WTC11 (cell line): Measurements from ENCODE around the gene SLC30A2.

Source experiments
- TEAD4 ChIP-seq: sonication (generic); formaldehyde crosslinking; IDR thresholded peaks from 2 replicates; pipeline ENCODE4 v1.8.0; 2022; ENCODE audit warnings: mild to moderate bottlenecking, missing genetic modification reagents
- ZNF121 ChIP-seq: sonication (generic); formaldehyde crosslinking; IDR thresholded peaks from 2 replicates; pipeline ENCODE4 v1.8.0; 2023; ENCODE audit warnings: missing genetic modification reagents
- ZNF671 ChIP-seq: fragments of 250-450 bp; sonication (Bioruptor Pico); IDR thresholded peaks from 2 replicates; pipeline ENCODE4 v1.8.0; 2021; ENCODE audit warnings: mild to moderate bottlenecking
- TF ChIP-seq, protein P1 (sequence below): fragments of 200-600 bp; IDR thresholded peaks from 2 replicates; pipeline ENCODE4 v1.8.0; 2022; ENCODE audit warnings: antibody characterized with exemption
- TF ChIP-seq, protein P2 (sequence below): sonication (generic); formaldehyde crosslinking; IDR thresholded peaks from 2 replicates; pipeline ENCODE4 v1.8.1; 2022; ENCODE audit warnings: mild to moderate bottlenecking, missing genetic modification reagents, moderate library complexity, borderline replicate concordance

DNA sequence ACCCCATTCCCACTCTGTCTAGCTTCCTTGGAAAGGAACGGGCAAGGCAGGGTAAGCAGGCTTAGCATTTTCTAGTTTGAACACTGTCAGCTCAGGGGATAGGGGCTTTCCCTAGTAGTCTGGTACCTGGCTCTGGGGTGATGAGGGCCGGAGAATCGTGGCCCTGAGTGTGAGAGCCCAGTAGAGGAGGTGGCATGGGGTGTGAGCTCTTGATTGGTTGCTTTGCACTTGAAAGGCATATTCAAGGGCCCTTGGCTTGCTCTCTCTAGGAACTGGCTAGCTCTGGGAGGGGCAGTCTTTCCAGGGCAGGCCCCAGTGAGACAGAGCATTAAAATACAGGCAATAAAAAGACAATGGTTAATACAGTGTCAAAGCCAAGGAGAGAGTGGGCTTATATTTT, 35.1 kb downstream of the SLC30A2 start:
- TF ChIP-seq, protein P1, sequence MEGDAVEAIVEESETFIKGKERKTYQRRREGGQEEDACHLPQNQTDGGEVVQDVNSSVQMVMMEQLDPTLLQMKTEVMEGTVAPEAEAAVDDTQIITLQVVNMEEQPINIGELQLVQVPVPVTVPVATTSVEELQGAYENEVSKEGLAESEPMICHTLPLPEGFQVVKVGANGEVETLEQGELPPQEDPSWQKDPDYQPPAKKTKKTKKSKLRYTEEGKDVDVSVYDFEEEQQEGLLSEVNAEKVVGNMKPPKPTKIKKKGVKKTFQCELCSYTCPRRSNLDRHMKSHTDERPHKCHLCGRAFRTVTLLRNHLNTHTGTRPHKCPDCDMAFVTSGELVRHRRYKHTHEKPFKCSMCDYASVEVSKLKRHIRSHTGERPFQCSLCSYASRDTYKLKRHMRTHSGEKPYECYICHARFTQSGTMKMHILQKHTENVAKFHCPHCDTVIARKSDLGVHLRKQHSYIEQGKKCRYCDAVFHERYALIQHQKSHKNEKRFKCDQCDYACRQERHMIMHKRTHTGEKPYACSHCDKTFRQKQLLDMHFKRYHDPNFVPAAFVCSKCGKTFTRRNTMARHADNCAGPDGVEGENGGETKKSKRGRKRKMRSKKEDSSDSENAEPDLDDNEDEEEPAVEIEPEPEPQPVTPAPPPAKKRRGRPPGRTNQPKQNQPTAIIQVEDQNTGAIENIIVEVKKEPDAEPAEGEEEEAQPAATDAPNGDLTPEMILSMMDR = no peak
- TF ChIP-seq, protein P2, sequence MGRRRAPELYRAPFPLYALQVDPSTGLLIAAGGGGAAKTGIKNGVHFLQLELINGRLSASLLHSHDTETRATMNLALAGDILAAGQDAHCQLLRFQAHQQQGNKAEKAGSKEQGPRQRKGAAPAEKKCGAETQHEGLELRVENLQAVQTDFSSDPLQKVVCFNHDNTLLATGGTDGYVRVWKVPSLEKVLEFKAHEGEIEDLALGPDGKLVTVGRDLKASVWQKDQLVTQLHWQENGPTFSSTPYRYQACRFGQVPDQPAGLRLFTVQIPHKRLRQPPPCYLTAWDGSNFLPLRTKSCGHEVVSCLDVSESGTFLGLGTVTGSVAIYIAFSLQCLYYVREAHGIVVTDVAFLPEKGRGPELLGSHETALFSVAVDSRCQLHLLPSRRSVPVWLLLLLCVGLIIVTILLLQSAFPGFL (CRISPR knock-in tag) = no peak
- no peak for TF ChIP-seq TEAD4 (CRISPR knock-in tag)
- TF ChIP-seq ZNF671 = no peak
- TF ChIP-seq ZNF121 = peak; percentile 57; the same call in 1 of the 2 replicates
